Measurements from ENCODE around the gene ERBB4. TPM values are rescaled to one million over a fixed set of nuclear protein-coding genes. Genes with fewer than 3 reads are reported as not detected.
"Not testable (repeated sequence)": the region's sequence is repeated elsewhere in the genome, so short reads cannot be mapped to it uniquely, and the experiment has no call there.

ERBB4 gene
- total RNA-seq, 1 experiment from 2014 or later, result 2.9 TPM

GRCh38 chr2:212193056-212193455 lies 345.5 kb downstream of the ERBB4 start:
- Mint-ChIP-seq H3K27me3 (ENCODE audit: unreplicated experiment) (no peaks in the 10 kb centered on the region), H3K36me3 (ENCODE audit: insufficient read depth, unreplicated experiment) (no peaks in the 10 kb centered on the region), H3K4me3 (ENCODE audit: low read depth, unreplicated experiment) (no peak overlapping the region), H3K27ac (ENCODE audit: unreplicated experiment) (no peak overlapping the region), H3K9me3 (ENCODE audit: low read depth, unreplicated experiment) (peaks cover 2% of the 10 kb centered on the region), H3K4me1 (ENCODE audit: low read depth, unreplicated experiment) (no peaks in the 10 kb centered on the region)
- intact Hi-C loops (cut with micrococcal nuclease; ENCODE audit: unreplicated experiment), result no loop called here
- CTCF ChIA-PET, result no interaction called here
- no peak for DNase-seq
- no TSS peak for BruUV-seq (replicated peaks)
- TF ChIP-seq CTCF (IDR thresholded peaks at IDR 0.05; ENCODE audit: unreplicated experiment), result no peak

- H3K4me3 Mint-ChIP-seq (ENCODE audit: low read depth, unreplicated experiment); BruUV-seq (replicated peaks); H3K27ac Mint-ChIP-seq (ENCODE audit: unreplicated experiment); CTCF ChIA-PET; DNase-seq; H3K9me3 Mint-ChIP-seq (ENCODE audit: low read depth, unreplicated experiment); H3K36me3 Mint-ChIP-seq (ENCODE audit: insufficient read depth, unreplicated experiment); intact Hi-C loops (cut with micrococcal nuclease; ENCODE audit: unreplicated experiment); H3K4me1 Mint-ChIP-seq (ENCODE audit: low read depth, unreplicated experiment); H3K27me3 Mint-ChIP-seq (ENCODE audit: unreplicated experiment): not testable (repeated sequence)
Measured at GRCh38 chr2:212191438-212191837, 347.2 kb downstream of the ERBB4 start.

DNA sequence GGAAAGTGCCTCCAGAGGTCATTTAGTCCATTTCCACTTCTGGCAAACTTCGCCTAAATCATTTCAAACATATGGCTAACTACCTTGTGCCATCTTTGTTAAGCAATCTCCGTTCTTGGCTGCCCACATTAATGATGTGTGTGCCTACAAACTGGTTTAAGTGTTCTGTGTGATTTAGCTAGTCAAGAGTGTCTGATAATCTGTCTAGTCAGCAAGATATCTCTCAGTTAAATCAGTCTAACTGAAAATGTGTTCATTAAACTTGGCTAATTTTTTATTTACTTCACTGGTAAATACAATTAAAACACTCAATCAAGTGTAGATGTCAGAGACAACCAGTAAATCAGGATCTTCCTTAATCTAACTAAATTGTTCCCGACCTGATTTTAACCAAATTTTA lies 352.4 kb downstream of the ERBB4 start:
- H3K27me3 Mint-ChIP-seq (ENCODE audit: unreplicated experiment), result no peaks in the 10 kb centered on the region
- no peaks in the 10 kb centered on the region for H3K36me3 Mint-ChIP-seq (ENCODE audit: insufficient read depth, unreplicated experiment)
- no TSS peak for BruUV-seq (replicated peaks)
- CTCF ChIA-PET, result no interaction called here
- no peaks in the 10 kb centered on the region for H3K4me1 Mint-ChIP-seq (ENCODE audit: low read depth, unreplicated experiment)
- no peak overlapping the region for H3K4me3 Mint-ChIP-seq (ENCODE audit: low read depth, unreplicated experiment)
- H3K9me3 Mint-ChIP-seq (ENCODE audit: low read depth, unreplicated experiment), result no peaks in the 10 kb centered on the region
- intact Hi-C loops (cut with micrococcal nuclease; ENCODE audit: unreplicated experiment), result no loop called here
- no peak overlapping the region for H3K27ac Mint-ChIP-seq (ENCODE audit: unreplicated experiment)
- no peak for DNase-seq
- no peak for TF ChIP-seq CTCF (IDR thresholded peaks at IDR 0.05; ENCODE audit: unreplicated experiment)

- Mint-ChIP-seq H3K27me3 (ENCODE audit: unreplicated experiment) (no peaks in the 10 kb centered on the region), H3K9me3 (ENCODE audit: low read depth, unreplicated experiment) (no peaks in the 10 kb centered on the region), H3K4me3 (ENCODE audit: low read depth, unreplicated experiment) (no peak overlapping the region), H3K27ac (ENCODE audit: unreplicated experiment) (no peak overlapping the region), H3K36me3 (ENCODE audit: insufficient read depth, unreplicated experiment) (no peaks in the 10 kb centered on the region), H3K4me1 (ENCODE audit: low read depth, unreplicated experiment) (no peaks in the 10 kb centered on the region)
- no peak for TF ChIP-seq CTCF (IDR thresholded peaks at IDR 0.05; ENCODE audit: unreplicated experiment)
- CTCF ChIA-PET, result no interaction called here
- no TSS peak for BruUV-seq (replicated peaks)
- DNase-seq, result no peak
- intact Hi-C loops (cut with micrococcal nuclease; ENCODE audit: unreplicated experiment), result no loop called here
Measured at GRCh38 chr2:212181646-212182045, 357.0 kb downstream of the ERBB4 start.

- BruUV-seq (replicated peaks), result no TSS peak
Measured at GRCh38 chr2:212180408-212181083, 358.1 kb downstream of the ERBB4 start.

More at GRCh38 chr2:212180408-212181083, 358.1 kb downstream of the ERBB4 start:
- no peaks in the 10 kb centered on the region for H3K36me3 Mint-ChIP-seq (ENCODE audit: insufficient read depth, unreplicated experiment)
- no peak overlapping the region for H3K4me3 Mint-ChIP-seq (ENCODE audit: low read depth, unreplicated experiment)
- no peak for TF ChIP-seq CTCF (IDR thresholded peaks at IDR 0.05; ENCODE audit: unreplicated experiment)
- H3K4me1 Mint-ChIP-seq (ENCODE audit: low read depth, unreplicated experiment), result no peaks in the 10 kb centered on the region
- DNase-seq, result no peak
- H3K27ac Mint-ChIP-seq (ENCODE audit: unreplicated experiment), result no peak overlapping the region
- H3K27me3 Mint-ChIP-seq (ENCODE audit: unreplicated experiment), result no peaks in the 10 kb centered on the region
- CTCF ChIA-PET, result no interaction called here
- intact Hi-C loops (cut with micrococcal nuclease; ENCODE audit: unreplicated experiment), result no loop called here
- no peaks in the 10 kb centered on the region for H3K9me3 Mint-ChIP-seq (ENCODE audit: low read depth, unreplicated experiment)

Measured in Calu3 (cell line).